GM12874 (cell line): ENCODE data around the gene LCE1A.
A peak's percentile ranks its signal among the peaks of the same experiment; 100 is the strongest.

Experiments
- CTCF ChIP-seq: IDR thresholded peaks from 2 replicates; pipeline ENCODE4 v1.5.1; 2011; ENCODE audit warnings: low read depth, mild to moderate bottlenecking, control low read depth, low read length, moderate library complexity; ENCODE audit not compliant: insufficient read depth

The LCE1A gene

GRCh38 chr1:152866321-152866720, 39.0 kb downstream of the LCE1A start:
- no peak for TF ChIP-seq CTCF

GRCh38 chr1:152869808-152870419, 42.6 kb downstream of the LCE1A start:
- TF ChIP-seq CTCF: peak; percentile 82

DNA sequence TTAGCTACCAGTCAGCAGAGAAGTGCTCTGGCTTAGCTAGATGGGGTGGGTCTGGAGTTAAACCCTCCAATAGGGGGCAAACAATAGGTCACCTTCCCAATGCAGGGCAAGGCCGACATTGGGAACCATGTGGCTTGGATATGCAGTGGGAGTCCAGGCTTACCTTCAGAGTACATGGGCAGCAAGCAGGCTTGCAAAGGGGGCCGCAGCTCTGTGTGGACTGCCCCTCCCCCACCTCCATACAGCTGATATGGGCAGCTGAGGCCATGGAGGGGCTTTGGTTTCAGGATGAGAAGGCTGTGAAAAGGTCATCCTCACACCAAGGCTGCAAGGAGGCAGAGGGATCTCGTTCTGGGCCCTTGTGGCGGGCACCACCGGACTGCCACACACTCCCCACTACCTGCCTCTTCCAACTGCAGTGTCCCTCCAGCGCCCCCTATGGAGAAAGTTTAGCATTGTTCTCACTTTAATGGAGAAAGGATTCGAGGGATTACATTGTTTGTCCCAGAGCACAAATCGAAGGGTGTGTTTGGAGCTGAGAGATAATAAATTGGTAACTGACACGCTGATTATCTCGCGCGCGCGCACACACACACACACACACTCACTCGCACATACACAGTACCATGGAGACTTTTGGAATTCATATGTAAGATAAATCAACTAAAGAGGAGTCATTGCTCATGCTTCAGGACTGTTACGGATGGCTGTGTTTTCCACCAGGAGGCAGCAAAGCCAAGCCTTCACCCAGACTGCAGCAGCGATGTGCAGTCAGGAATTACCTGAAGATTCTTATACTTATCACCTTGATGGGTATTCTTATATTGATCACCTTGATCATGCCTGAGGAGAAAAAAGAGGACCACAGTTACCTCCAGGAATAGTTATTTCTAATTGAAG, 43.8 kb downstream of the LCE1A start:
- peak; percentile 49 for TF ChIP-seq CTCF

DNA sequence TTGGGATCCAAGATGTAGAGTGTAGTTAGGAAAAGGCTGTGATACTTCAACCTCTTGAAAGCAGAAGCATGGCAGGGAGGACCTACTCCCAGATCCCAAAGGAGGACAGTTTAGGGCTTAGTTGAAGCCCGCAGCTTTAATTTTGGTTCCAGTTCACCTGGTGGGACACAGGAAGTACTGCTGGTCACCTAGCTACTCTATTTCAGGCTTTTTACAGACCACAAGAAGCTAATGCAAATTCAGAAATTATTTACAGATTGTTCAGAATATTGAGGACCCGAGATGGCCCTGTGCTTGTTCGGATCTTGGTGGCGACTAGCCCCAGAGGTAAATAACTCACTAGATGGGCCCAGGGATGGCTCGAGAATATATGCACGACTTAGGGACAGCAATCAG, 44.5 kb downstream of the LCE1A start:
- no peak for TF ChIP-seq CTCF

DNA sequence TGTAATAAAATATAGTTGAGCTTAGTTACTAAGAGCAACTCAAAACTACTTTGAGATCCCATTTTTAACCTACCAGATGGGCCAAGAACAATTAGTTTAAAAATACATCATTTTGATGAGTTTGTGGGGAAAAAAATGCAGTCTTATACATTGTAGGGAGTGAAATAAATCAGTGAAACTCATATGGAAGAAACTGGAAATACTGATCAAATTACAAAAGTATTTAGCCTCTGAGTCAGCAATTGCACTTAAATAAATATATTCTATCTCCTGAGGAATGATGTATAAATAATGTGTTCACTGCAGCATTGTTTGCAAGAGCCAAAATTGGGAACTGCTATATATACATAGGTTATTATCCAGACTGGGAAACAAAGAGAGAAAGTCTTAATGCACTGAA, 46.2 kb downstream of the LCE1A start:
- TF ChIP-seq CTCF: no peak

DNA sequence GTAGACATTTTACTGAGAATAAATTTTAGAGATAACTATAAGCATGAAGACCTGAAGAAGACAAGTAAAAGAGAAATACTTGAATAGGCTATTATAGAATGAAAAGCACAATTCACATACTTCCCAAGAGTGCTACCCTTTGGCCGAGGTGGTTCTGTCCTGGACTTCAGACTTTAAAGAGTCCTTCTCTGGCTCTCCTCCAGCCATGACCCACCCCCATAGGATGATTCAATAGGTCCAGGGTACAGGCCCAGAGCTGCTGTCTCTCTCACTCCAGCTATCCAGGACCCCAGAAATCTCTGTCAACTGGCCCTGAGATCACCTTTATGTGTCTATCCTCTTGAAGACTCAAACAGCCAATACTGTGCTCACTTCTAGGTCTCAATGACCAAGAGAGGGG, 49.6 kb downstream of the LCE1A start:
- no peak for TF ChIP-seq CTCF
